ENCODE measurements around the gene ACTN3.

- TF ChIP-seq CTCF (IDR thresholded peaks at IDR 0.05) (no peak), POLR2A (IDR thresholded peaks at IDR 0.05) (no peak), EP300 (IDR thresholded peaks at IDR 0.05) (no peak)
Measured at GRCh38 chr11:66531841-66532240, 14.9 kb upstream of the ACTN3 start.

All from tibial nerve (tissue), 4 donors.